GM18519 (cell line): ENCODE data around the gene BRAT1.

Source experiments
- ATAC-seq: cut with Tn5 transposase; IDR thresholded peaks from one replicate; pipeline ENCODE4 v1.9.1; 2021; ENCODE audit warnings: mild to moderate bottlenecking, moderate library complexity; ENCODE audit not compliant: unreplicated experiment, low FRiP score

The BRAT1 gene

GRCh38 chr7:2503056-2503941 lies 52.0 kb downstream of the BRAT1 start:
- no peak for ATAC-seq

GRCh38 chr7:2502647-2502966 lies 52.7 kb downstream of the BRAT1 start:
- ATAC-seq = no peak

GRCh38 chr7:2501947-2502646 lies 53.2 kb downstream of the BRAT1 start:
- no peak for ATAC-seq

GRCh38 chr7:2500701-2501100 lies 54.6 kb downstream of the BRAT1 start:
- ATAC-seq = no peak

GRCh38 chr7:2499719-2500430 lies 55.4 kb downstream of the BRAT1 start:
- no peak for ATAC-seq

- ATAC-seq = no peak
Observed at GRCh38 chr7:2499181-2499580, 56.1 kb downstream of the BRAT1 start.

GRCh38 chr7:2498708-2499107 lies 56.6 kb downstream of the BRAT1 start:
- ATAC-seq = no peak

GRCh38 chr7:2497500-2498336 lies 57.6 kb downstream of the BRAT1 start:
- no peak for ATAC-seq

GRCh38 chr7:2497065-2497464 lies 58.3 kb downstream of the BRAT1 start:
- no peak for ATAC-seq

GRCh38 chr7:2496375-2496774 lies 58.9 kb downstream of the BRAT1 start:
- no peak for ATAC-seq

GRCh38 chr7:2495418-2496299 lies 59.7 kb downstream of the BRAT1 start:
- ATAC-seq = no peak

- ATAC-seq = no peak
Observed at GRCh38 chr7:2494191-2495130, 60.9 kb downstream of the BRAT1 start.

- ATAC-seq = no peak
Observed at GRCh38 chr7:2493205-2494164, 61.8 kb downstream of the BRAT1 start.

GRCh38 chr7:2492038-2492437 lies 63.3 kb downstream of the BRAT1 start:
- ATAC-seq = no peak

- ATAC-seq = no peak
Observed at GRCh38 chr7:2490181-2490651, 65.1 kb downstream of the BRAT1 start.

GRCh38 chr7:2488681-2489080 lies 66.6 kb downstream of the BRAT1 start:
- no peak for ATAC-seq

- no peak for ATAC-seq
Observed at GRCh38 chr7:2488272-2488645, 67.1 kb downstream of the BRAT1 start.
